Esophagus muscularis mucosa (tissue), 4 donors: ENCODE data around the gene NRIP1. TPM values are rescaled to one million over a fixed set of nuclear protein-coding genes. Genes with fewer than 3 reads are reported as not detected.

ENCODE experiments used
- DNase-seq: peaks from one replicate; pipeline ENCODE4 v3.0.0-alpha.2; 2017; ENCODE audit errors: extremely low spot score
- H3K27ac ChIP-seq, 4 donors: fragments of 200-600 bp; sonication (generic); replicated peaks in 1 of 4; 1 replicate in 3 of 4; 2 replicates in 1 of 4; pipeline ENCODE4 v1.5.1; 2016 to 2019; ENCODE audit warnings: mild to moderate bottlenecking in 1 of 4
- H3K27me3 ChIP-seq, 4 donors: fragments of 200-600 bp; sonication (generic); one replicate each; pipeline versions ENCODE4 v1.5.1 to v1.6.0; 2016 to 2019
- H3K36me3 ChIP-seq, 4 donors: fragments of 200-600 bp; sonication (generic); one replicate each; pipeline ENCODE4 v1.5.1; 2016 to 2019
- H3K4me1 ChIP-seq, 4 donors: fragments of 200-600 bp; sonication (generic); one replicate each; pipeline ENCODE4 v1.5.1; 2016 to 2019
- H3K4me3 ChIP-seq, 4 donors: fragments of 200-600 bp; sonication (generic); 1 replicate in 2 of 4; 2 replicates in 2 of 4; pipeline ENCODE4 v1.5.1; 2016 to 2019; ENCODE audit warnings: mild to moderate bottlenecking in 4 of 4, moderate library complexity in 1 of 4
- H3K9me3 ChIP-seq, 4 donors: fragments of 200-600 bp; sonication (generic); 1 replicate in 3 of 4; 2 replicates in 1 of 4; pipeline ENCODE4 v1.5.1; 2016 to 2019
- EP300 ChIP-seq: sonication (generic); formaldehyde crosslinking; IDR thresholded peaks from one replicate; pipeline ENCODE4 v1.6.1; 2017; ENCODE audit warnings: antibody characterized with exemption
- POLR2A ChIP-seq: fragments of 450-650 bp; IDR thresholded peaks from one replicate; pipeline ENCODE4 v1.6.1; 2017; ENCODE audit warnings: antibody characterized with exemption, moderate library complexity, mild to moderate bottlenecking, low read depth
- POLR2AphosphoS5 ChIP-seq, 2 donors: sonication (generic); formaldehyde crosslinking; IDR thresholded peaks; one replicate each; pipeline ENCODE4 v1.6.1; 2017; ENCODE audit warnings: antibody characterized with exemption in 2 of 2
- WGBS: methylation state at CpG from one replicate; pipeline ENCODE4 v1.1.5; 2018; 5-methylcytosine and 5-hydroxymethylcytosine counted together
- intact Hi-C: fragments of 100-400 bp; cut with DNase I; formaldehyde crosslinking; loops from one replicate; pipeline ENCODE4 v1.15.1; 2023
- total RNA-seq, 4 donors: library from RNA; depleted of rRNA; stranded (reverse); fragments of >200 nt; gene quantifications; one replicate each; pipeline versions ENCODE4 v1.1.0 to v1.2.1, GENCODE V29; 2016
- TF ChIP-seq, protein P1 (sequence below), 3 experiments: fragments of 200-600 bp in 2 of 3; fragments of 450-650 bp in 1 of 3; sonication (generic) in 2 of 3; IDR thresholded peaks; one replicate each; pipeline ENCODE4 v1.5.1; 2017 to 2019; ENCODE audit warnings: antibody characterized with exemption in 3 of 3, mild to moderate bottlenecking in 2 of 3, moderate library complexity in 1 of 3

Gene NRIP1
- total RNA-seq, 4 donors from 2014 or later, result 21.7 to 33.3 (median 28.5) TPM

DNA sequence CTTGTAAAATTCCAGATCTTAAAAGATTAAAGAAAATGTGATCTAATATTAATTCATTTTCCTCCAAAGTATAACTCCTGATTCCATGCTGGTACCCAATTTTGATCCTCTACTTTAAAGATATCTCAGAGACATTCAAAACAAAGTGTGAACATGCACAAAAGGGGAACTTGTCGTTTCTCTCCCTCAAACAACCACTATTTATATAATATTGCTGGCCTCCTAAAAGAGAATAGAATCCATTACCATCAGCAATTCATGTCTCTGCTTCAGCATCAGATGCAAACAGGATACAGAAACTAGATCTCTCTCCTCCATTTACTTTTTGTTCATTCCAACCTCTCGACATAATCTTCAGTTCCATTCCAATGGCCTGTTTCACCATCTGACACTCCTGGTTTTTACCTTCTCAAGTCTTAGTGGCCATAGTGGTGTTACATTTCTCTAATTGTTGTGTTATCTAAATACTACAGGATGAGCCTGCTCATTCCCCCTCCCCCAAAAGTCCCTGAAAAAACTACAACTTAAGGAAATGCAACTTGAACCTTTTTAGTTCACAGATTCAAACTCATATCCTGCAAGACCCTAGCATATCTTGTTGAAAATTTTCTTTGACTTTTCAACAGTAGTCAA, 4.1 kb downstream of the NRIP1 start:
- TF ChIP-seq EP300 (no peak), POLR2A (no peak), POLR2AphosphoS5 (IDR thresholded peaks at IDR 0.05) (no peak)
- TF ChIP-seq, protein P1, sequence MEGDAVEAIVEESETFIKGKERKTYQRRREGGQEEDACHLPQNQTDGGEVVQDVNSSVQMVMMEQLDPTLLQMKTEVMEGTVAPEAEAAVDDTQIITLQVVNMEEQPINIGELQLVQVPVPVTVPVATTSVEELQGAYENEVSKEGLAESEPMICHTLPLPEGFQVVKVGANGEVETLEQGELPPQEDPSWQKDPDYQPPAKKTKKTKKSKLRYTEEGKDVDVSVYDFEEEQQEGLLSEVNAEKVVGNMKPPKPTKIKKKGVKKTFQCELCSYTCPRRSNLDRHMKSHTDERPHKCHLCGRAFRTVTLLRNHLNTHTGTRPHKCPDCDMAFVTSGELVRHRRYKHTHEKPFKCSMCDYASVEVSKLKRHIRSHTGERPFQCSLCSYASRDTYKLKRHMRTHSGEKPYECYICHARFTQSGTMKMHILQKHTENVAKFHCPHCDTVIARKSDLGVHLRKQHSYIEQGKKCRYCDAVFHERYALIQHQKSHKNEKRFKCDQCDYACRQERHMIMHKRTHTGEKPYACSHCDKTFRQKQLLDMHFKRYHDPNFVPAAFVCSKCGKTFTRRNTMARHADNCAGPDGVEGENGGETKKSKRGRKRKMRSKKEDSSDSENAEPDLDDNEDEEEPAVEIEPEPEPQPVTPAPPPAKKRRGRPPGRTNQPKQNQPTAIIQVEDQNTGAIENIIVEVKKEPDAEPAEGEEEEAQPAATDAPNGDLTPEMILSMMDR (IDR thresholded peaks at IDR 0.05), result no peak
- H3K36me3 ChIP-seq, result no peaks in the 10 kb centered on the region
- intact Hi-C loops, result loop anchor here (5.0 kb wide), 2 partner anchors 193 to 678 kb away; partner anchors contain the start of gene HSPA13
- WGBS, result 52% methylated on average over 2 of the region's 2 CpGs
- peaks cover 60 to 79% (median 72%) of the 10 kb centered on the region in 4 donors for H3K4me1 ChIP-seq
- no peak overlapping the region for H3K27ac ChIP-seq
- peak overlapping the region in 1 of 4 donors; percentile 9 for H3K4me3 ChIP-seq
- no peaks in the 10 kb centered on the region for H3K9me3 ChIP-seq
- H3K27me3 ChIP-seq, result no peaks in the 10 kb centered on the region
- DNase-seq, result no peak

DNA sequence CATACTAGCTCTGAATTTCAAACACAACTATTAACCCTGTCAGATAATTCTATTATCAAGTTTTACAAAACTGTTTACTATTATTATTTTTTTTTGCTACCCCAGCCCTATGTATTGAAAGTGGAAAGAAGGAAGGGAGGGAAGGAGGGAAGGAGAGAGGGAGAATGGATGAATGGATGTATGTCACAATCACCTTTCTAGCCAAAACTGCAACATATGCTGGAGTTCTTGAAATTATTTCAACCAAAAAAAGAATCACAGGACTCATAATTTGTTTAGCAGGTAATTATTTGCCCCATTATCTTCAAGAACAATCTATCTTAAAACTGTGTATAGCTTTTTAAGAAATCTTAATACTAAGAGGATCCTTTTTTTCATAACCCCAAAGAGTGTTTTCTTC, 5.4 kb downstream of the NRIP1 start:
- Histone ChIP-seq H3K9me3 (no peaks in the 10 kb centered on the region), H3K27me3 (no peaks in the 10 kb centered on the region), H3K27ac (peak overlapping the region in 2 of 4 donors; percentile 10 to 11), H3K4me1 (peaks cover 62 to 91% (median 80%) of the 10 kb centered on the region in 4 donors), H3K36me3 (no peaks in the 10 kb centered on the region), H3K4me3 (no peak overlapping the region)
- no peak for DNase-seq
- TF ChIP-seq EP300, result no peak
- TF ChIP-seq POLR2AphosphoS5 (IDR thresholded peaks at IDR 0.05), result no peak
- TF ChIP-seq, protein P1 (IDR thresholded peaks at IDR 0.05), result no peak
- TF ChIP-seq POLR2A, result no peak
- intact Hi-C loops, result no loop called here

DNA sequence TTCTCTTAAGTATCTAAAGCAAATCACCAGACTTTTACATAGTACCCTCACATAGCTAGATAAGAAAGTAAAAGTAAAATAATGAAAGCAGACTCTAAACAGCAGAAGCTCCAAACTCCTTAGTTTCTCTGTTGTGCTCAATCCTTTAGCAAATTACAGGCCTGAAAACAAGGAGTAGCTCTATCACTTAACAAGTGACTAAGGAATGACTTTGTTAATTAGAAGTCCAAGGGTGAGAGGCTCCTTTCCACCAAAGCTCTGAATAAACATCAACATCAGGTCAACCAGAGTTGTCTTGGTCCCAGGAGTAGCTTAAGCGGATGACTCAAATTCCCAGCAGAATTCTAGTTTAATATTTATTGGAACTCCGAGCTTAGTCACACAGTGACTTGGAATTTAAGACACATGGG, 5.9 kb downstream of the NRIP1 start:
- TF ChIP-seq EP300 (no peak), POLR2AphosphoS5 (IDR thresholded peaks at IDR 0.05) (no peak), POLR2A (no peak)
- TF ChIP-seq, protein P1 (IDR thresholded peaks at IDR 0.05), result no peak
- H3K27ac ChIP-seq, result peak overlapping the region in 2 of 4 donors; percentile 10 to 43
- no peak for DNase-seq
- H3K4me1 ChIP-seq, result peaks cover 67 to 96% (median 84%) of the 10 kb centered on the region in 4 donors
- H3K9me3 ChIP-seq, result no peaks in the 10 kb centered on the region
- 57% methylated on average over 2 of the region's 2 CpGs for WGBS
- no peaks in the 10 kb centered on the region for H3K27me3 ChIP-seq
- no peak overlapping the region for H3K4me3 ChIP-seq
- H3K36me3 ChIP-seq, result no peaks in the 10 kb centered on the region
- intact Hi-C loops, result no loop called here

DNA sequence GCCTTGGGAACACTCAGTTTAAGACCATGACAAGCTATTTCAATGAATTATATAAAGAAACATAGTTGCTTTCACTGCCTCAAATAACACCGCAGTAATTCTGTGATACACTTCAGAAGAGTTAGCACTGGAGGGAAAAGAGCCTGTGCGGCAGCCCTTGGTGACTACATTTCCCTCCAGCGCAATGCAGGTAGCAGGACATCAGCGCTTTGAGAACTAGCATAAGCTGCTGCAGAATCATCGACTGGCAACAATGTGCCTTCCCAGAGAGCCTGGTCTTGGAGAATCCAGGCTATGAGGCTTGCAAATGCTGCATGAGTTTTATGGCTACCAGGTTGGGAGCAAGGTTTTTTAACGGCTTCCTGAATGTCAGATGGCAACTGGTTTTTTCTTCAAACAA, 7.5 kb downstream of the NRIP1 start:
- H3K36me3 ChIP-seq, result no peaks in the 10 kb centered on the region
- H3K27ac ChIP-seq, result no peak overlapping the region
- H3K27me3 ChIP-seq, result no peaks in the 10 kb centered on the region
- H3K4me3 ChIP-seq, result peak overlapping the region in 1 of 4 donors; percentile 8
- WGBS, result 57% methylated on average over 5 of the region's 6 CpGs
- DNase-seq, result no peak
- H3K9me3 ChIP-seq, result no peaks in the 10 kb centered on the region
- no peak for TF ChIP-seq EP300
- TF ChIP-seq POLR2A, result no peak
- TF ChIP-seq, protein P1 (IDR thresholded peaks at IDR 0.05), result no peak
- TF ChIP-seq POLR2AphosphoS5 (IDR thresholded peaks at IDR 0.05), result no peak
- intact Hi-C loops, result no loop called here
- H3K4me1 ChIP-seq, result peaks cover 75 to 97% (median 87%) of the 10 kb centered on the region in 4 donors
